GM12878 (cell line): ENCODE measurements around the gene DPPA2. TPM values are rescaled to one million over a fixed set of nuclear protein-coding genes. Genes with fewer than 3 reads are reported as not detected.

Source experiments
- ATAC-seq: fragments of 200-7000 bp; cut with Tn5 transposase; 3 replicates; pipeline ENCODE4 v1.9.1; 2020; ENCODE audit warnings: mild to moderate bottlenecking, moderate library complexity
- BruUV-seq: library from RNA; stranded (reverse); fragments of 400-500 nt; replicated peaks from 2 replicates; lab custom pipeline; 2021; lab: Mats Ljungman, UMichigan
- CTCF ChIA-PET: fragments of 300-600 bp; sonication (Branson Sonifier 250); formaldehyde crosslinking; extraction: SDS; loops from one replicate; lab custom pipeline; 2021; ENCODE audit warnings: inconsistent platforms; lab: Yijun Ruan, JAX
- POLR2A ChIA-PET: fragments of 350-600 bp; formaldehyde crosslinking; extraction: SDS; loops from one replicate; lab custom pipeline; 2021; ENCODE audit warnings: inconsistent platforms; lab: Charles Lee
- RAD21 ChIA-PET: fragments of 300-600 bp; sonication (Branson Sonifier 250); formaldehyde crosslinking; loops from one replicate; lab custom pipeline; 2023; ENCODE audit warnings: antibody characterized with exemption; ENCODE audit not compliant: unreplicated experiment; lab: Charles Lee
- SMC1A ChIA-PET: fragments of 300-600 bp; sonication (Branson Sonifier 250); formaldehyde crosslinking; loops from one replicate; lab custom pipeline; 2023; ENCODE audit not compliant: unreplicated experiment, uncharacterized antibody; lab: Charles Lee
- DNase-seq: peaks from one replicate; pipeline ENCODE4 v3.0.0-alpha.2; 2011; ENCODE audit warnings: low read depth, low spot score
- FAIRE-seq: peaks from 3 replicates; lab custom pipeline; 2011; peaks lifted over from hg19 to GRCh38; lab: Jason Lieb, UNC
- H2AFZ ChIP-seq: 2 replicates; pipeline ENCODE4 v1.6.0; 2011; ENCODE audit warnings: low read depth, low read length, control low read depth; ENCODE audit not compliant: control insufficient read depth
- H3K27ac ChIP-seq: 2 replicates; pipeline ENCODE4 v1.5.1; 2011; ENCODE audit warnings: control low read depth; ENCODE audit not compliant: control insufficient read depth, insufficient read depth
- H3K27me3 ChIP-seq, 2 experiments: replicated peaks in 1 of 2; 2 replicates each; pipeline versions ENCODE4 v1.6.0 to v1.6.1; 2011; ENCODE audit warnings: low read length in 1 of 2; ENCODE audit not compliant: control insufficient read depth in 2 of 2, insufficient read depth in 2 of 2
- H3K36me3 ChIP-seq, 2 experiments: 2 replicates each; pipeline ENCODE4 v1.5.1; 2011; ENCODE audit warnings: low read length in 1 of 2; ENCODE audit not compliant: control insufficient read depth in 2 of 2, insufficient read depth in 2 of 2
- H3K4me1 ChIP-seq: 2 replicates; pipeline ENCODE4 v1.6.1; 2011; ENCODE audit warnings: mild to moderate bottlenecking, low read length, moderate library complexity, mixed read lengths; ENCODE audit not compliant: control insufficient read depth, insufficient read depth
- H3K4me2 ChIP-seq: 2 replicates; pipeline ENCODE4 v1.6.0; 2011; ENCODE audit warnings: control low read depth; ENCODE audit not compliant: control insufficient read depth, insufficient read depth
- H3K4me3 ChIP-seq: fragments of 200-600 bp; sonication (generic); 2 replicates; pipeline ENCODE4 v1.5.1; 2016
- H3K79me2 ChIP-seq: 2 replicates; pipeline ENCODE4 v1.6.0; 2011; ENCODE audit warnings: low read length; ENCODE audit not compliant: control insufficient read depth, insufficient read depth
- H3K9ac ChIP-seq: 2 replicates; pipeline ENCODE4 v1.8.0; 2011; ENCODE audit warnings: low read length, control low read depth, mixed read lengths; ENCODE audit not compliant: control insufficient read depth, insufficient read depth
- H3K9me3 ChIP-seq: replicated peaks from 3 replicates; pipeline ENCODE4 v1.5.1; 2011; ENCODE audit warnings: mild to moderate bottlenecking, low read length; ENCODE audit not compliant: control insufficient read depth, insufficient read depth
- H4K20me1 ChIP-seq: 2 replicates; pipeline ENCODE4 v1.6.0; 2011; ENCODE audit not compliant: control insufficient read depth, insufficient read depth
- CBX5 ChIP-seq: sonication (generic); IDR thresholded peaks from 2 replicates; pipeline ENCODE4 v1.6.1; 2016; ENCODE audit warnings: low read depth, moderate library complexity, mild to moderate bottlenecking, inconsistent platforms
- CHD4 ChIP-seq: fragments of 200-600 bp; sonication (generic); IDR thresholded peaks from 2 replicates; pipeline ENCODE4 v1.6.1; 2016; ENCODE audit warnings: mild to moderate bottlenecking
- HDGF ChIP-seq: fragments of 450-650 bp; IDR thresholded peaks from 2 replicates; pipeline ENCODE4 v1.6.1; 2016; ENCODE audit warnings: antibody characterized with exemption
- MYC ChIP-seq: IDR thresholded peaks from 2 replicates; pipeline ENCODE4 v1.6.1; 2011; ENCODE audit warnings: mild to moderate bottlenecking, low read length, moderate library complexity, inconsistent platforms; ENCODE audit not compliant: insufficient read depth, insufficient replicate concordance, insufficient read length, severe bottlenecking
- NFYA ChIP-seq: IDR thresholded peaks from 2 replicates; pipeline ENCODE4 v1.6.1; 2011; ENCODE audit warnings: low read depth, mild to moderate bottlenecking, low read length, improper control_type of control experiment, borderline replicate concordance
- NFYB ChIP-seq: IDR thresholded peaks from 2 replicates; pipeline ENCODE4 v1.6.1; 2011; ENCODE audit warnings: low read depth, mild to moderate bottlenecking, low read length, improper control_type of control experiment, moderate library complexity; ENCODE audit not compliant: insufficient read depth
- SIN3A ChIP-seq: IDR thresholded peaks from 2 replicates; pipeline ENCODE4 v1.6.1; 2012; ENCODE audit warnings: low read depth, low read length, improper control_type of control experiment
- WGBS: methylation state at CpG from one replicate; pipeline ENCODE4 v1.1.6; 2016; ENCODE audit warnings: low lambda C conversion rate; ENCODE audit not compliant: insufficient replicate concordance, insufficient coverage; ENCODE audit errors: missing lambda C conversion rate; 5-methylcytosine and 5-hydroxymethylcytosine counted together
- in situ Hi-C: fragments of 300-500 bp; cut with MboI; formaldehyde crosslinking; loops from 9 replicates; pipeline ENCODE4 v1.14.3; 2018; ENCODE audit warnings: mixed read lengths
- intact Hi-C: fragments of 100-400 bp; cut with micrococcal nuclease; formaldehyde crosslinking; loops from one replicate; pipeline ENCODE4 v1.14.2; 2022; ENCODE audit not compliant: unreplicated experiment
- polyA plus RNA-seq, 11 experiments: library from polyadenylated mRNA; depleted of rRNA in 4 of 11; unstranded in 6 of 11; stranded (reverse) in 5 of 11; fragments of >200 nt; fragmentation: Nextera tagmentation in 4 of 11; fragmentation: Illumina TruSeq in 1 of 11; extraction: Ambion mirVana in 4 of 11; extraction: Trizol in 1 of 11; gene quantifications; 1 replicate in 1 of 11; 2 replicates in 10 of 11; pipeline versions ENCODE4 v1.2.1 to v1.2.3, GENCODE V29; 2011 to 2016; ENCODE audit warnings: inconsistent platforms in 2 of 11, missing spikeins in 2 of 11, low read depth in 1 of 11
- total RNA-seq, 4 experiments: library from RNA; depleted of rRNA in 3 of 4; stranded (reverse); fragments of >200 nt in 3 of 4; fragmentation: Illumina TruSeq in 1 of 4; extraction: Trizol in 1 of 4; gene quantifications; 2 replicates each; pipeline versions ENCODE4 v1.2.1 to v1.2.3, GENCODE V29; 2013 to 2021
- TF ChIP-seq, protein P1 (sequence below): fragments of 450-650 bp; IDR thresholded peaks from 2 replicates; pipeline ENCODE4 v1.6.1; 2014; ENCODE audit warnings: mild to moderate bottlenecking
- TF ChIP-seq, protein P2 (sequence below): fragments of 450-650 bp; formaldehyde crosslinking; IDR thresholded peaks from 2 replicates; pipeline ENCODE4 v1.5.0; 2022; ENCODE audit warnings: mild to moderate bottlenecking, missing genetic modification characterization

The DPPA2 gene
- total and polyA plus RNA-seq, 10 of the 15 experiments (the other 5 are each of a cell fraction or from before 2014, with no cell fraction given): not detected

DNA sequence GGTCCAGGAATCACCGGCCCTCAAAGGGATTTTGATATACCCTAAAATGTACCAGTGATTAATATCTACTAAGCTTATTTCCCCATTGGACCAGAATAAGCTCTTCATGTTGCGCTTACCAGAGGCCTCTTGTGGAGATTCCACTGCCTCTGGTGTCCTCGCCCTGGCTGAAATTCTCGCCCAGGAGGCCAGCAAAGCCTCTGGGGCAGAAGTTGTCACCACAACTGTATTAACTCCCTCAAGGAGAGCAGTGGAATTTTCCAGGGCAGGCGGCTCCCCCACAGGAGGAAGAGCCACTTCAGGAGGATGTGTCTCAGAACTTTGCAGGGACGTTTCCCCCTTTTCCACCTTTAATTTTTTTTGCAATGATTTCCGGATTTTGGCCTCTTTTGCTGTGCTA, 14.1 kb upstream of the DPPA2 start:
- ATAC-seq (no peak), FAIRE-seq (no peak), DNase-seq (no peak)
- no peak for TF ChIP-seq HDGF
- no peak for TF ChIP-seq CBX5
- no peak for TF ChIP-seq MYC
- TF ChIP-seq, protein P1, sequence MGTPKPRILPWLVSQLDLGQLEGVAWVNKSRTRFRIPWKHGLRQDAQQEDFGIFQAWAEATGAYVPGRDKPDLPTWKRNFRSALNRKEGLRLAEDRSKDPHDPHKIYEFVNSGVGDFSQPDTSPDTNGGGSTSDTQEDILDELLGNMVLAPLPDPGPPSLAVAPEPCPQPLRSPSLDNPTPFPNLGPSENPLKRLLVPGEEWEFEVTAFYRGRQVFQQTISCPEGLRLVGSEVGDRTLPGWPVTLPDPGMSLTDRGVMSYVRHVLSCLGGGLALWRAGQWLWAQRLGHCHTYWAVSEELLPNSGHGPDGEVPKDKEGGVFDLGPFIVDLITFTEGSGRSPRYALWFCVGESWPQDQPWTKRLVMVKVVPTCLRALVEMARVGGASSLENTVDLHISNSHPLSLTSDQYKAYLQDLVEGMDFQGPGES: no peak
- TF ChIP-seq NFYB: no peak
- TF ChIP-seq CHD4: no peak
- no peak for TF ChIP-seq NFYA
- TF ChIP-seq, protein P2, sequence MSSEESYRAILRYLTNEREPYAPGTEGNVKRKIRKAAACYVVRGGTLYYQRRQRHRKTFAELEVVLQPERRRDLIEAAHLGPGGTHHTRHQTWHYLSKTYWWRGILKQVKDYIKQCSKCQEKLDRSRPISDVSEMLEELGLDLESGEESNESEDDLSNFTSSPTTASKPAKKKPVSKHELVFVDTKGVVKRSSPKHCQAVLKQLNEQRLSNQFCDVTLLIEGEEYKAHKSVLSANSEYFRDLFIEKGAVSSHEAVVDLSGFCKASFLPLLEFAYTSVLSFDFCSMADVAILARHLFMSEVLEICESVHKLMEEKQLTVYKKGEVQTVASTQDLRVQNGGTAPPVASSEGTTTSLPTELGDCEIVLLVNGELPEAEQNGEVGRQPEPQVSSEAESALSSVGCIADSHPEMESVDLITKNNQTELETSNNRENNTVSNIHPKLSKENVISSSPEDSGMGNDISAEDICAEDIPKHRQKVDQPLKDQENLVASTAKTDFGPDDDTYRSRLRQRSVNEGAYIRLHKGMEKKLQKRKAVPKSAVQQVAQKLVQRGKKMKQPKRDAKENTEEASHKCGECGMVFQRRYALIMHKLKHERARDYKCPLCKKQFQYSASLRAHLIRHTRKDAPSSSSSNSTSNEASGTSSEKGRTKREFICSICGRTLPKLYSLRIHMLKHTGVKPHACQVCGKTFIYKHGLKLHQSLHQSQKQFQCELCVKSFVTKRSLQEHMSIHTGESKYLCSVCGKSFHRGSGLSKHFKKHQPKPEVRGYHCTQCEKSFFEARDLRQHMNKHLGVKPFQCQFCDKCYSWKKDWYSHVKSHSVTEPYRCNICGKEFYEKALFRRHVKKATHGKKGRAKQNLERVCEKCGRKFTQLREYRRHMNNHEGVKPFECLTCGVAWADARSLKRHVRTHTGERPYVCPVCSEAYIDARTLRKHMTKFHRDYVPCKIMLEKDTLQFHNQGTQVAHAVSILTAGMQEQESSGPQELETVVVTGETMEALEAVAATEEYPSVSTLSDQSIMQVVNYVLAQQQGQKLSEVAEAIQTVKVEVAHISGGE (CRISPR knock-in tag): no peak
- TF ChIP-seq SIN3A: no peak
- WGBS: 20% methylated on average over 7 of the region's 7 CpGs
- BruUV-seq: no TSS peak
- in situ Hi-C loops (no loop called here), intact Hi-C loops (no loop called here)
- POLR2A ChIA-PET: no interaction called here
- no peak overlapping the region for H3K4me3 ChIP-seq
- H2AFZ ChIP-seq: no peak overlapping the region
- no peak overlapping the region for H3K4me2 ChIP-seq
- H3K36me3 ChIP-seq: no peaks in the 10 kb centered on the region
- H3K4me1 ChIP-seq: no peaks in the 10 kb centered on the region
- SMC1A ChIA-PET: no interaction called here
- no peaks in the 10 kb centered on the region for H3K9me3 ChIP-seq
- no peak overlapping the region for H3K27ac ChIP-seq
- no peaks in the 10 kb centered on the region for H4K20me1 ChIP-seq
- RAD21 ChIA-PET: no interaction called here
- H3K79me2 ChIP-seq: no peaks in the 10 kb centered on the region
- H3K9ac ChIP-seq: no peak overlapping the region
- H3K27me3 ChIP-seq: no peaks in the 10 kb centered on the region
- CTCF ChIA-PET: no interaction called here
